Subcutaneous adipose tissue (tissue), 4 donors: ENCODE results near the gene EFCAB8. TPM values are rescaled to one million over a fixed set of nuclear protein-coding genes. Genes with fewer than 3 reads are reported as not detected.

Experiments
- CTCF ChIP-seq: fragments of 450-650 bp; IDR thresholded peaks from one replicate; pipeline ENCODE4 v1.5.1; 2016; ENCODE audit warnings: low read depth, mild to moderate bottlenecking, control low read depth, antibody characterized with exemption, moderate library complexity
- total RNA-seq, 4 donors: library from RNA; depleted of rRNA; stranded (reverse); fragments of >200 nt; gene quantifications; one replicate each; pipeline ENCODE4 v1.1.0, GENCODE V29; 2016

The EFCAB8 gene
- total RNA-seq, 4 donors from 2014 or later, result 0.19 TPM; not detected in 3

GRCh38 chr20:32988008-32988407, 129.3 kb downstream of the EFCAB8 start:
- TF ChIP-seq CTCF, result no peak

GRCh38 chr20:32989507-32990283, 131.0 kb downstream of the EFCAB8 start:
- TF ChIP-seq CTCF, result no peak

DNA sequence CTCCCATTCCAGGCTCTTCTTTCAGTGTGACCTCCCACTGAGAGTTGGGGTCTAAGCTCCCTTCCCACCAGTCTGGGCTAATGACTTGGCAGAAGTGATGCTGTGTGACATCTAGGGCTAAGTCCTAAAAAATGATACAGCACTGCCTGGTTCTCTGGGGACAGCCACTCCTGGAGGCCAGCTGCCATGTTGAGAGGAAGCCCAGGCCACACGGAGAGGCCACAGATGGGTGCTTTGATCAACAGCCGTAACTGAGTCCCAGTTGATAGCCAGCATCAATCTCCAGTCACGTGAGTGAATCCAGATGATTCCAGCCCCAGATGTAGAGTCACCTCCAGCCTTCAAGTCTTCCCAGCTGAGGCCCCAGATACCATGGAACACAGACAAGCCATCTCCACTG, 131.7 kb downstream of the EFCAB8 start:
- no peak for TF ChIP-seq CTCF

GRCh38 chr20:32991383-32991782, 132.7 kb downstream of the EFCAB8 start:
- TF ChIP-seq CTCF, result no peak

DNA sequence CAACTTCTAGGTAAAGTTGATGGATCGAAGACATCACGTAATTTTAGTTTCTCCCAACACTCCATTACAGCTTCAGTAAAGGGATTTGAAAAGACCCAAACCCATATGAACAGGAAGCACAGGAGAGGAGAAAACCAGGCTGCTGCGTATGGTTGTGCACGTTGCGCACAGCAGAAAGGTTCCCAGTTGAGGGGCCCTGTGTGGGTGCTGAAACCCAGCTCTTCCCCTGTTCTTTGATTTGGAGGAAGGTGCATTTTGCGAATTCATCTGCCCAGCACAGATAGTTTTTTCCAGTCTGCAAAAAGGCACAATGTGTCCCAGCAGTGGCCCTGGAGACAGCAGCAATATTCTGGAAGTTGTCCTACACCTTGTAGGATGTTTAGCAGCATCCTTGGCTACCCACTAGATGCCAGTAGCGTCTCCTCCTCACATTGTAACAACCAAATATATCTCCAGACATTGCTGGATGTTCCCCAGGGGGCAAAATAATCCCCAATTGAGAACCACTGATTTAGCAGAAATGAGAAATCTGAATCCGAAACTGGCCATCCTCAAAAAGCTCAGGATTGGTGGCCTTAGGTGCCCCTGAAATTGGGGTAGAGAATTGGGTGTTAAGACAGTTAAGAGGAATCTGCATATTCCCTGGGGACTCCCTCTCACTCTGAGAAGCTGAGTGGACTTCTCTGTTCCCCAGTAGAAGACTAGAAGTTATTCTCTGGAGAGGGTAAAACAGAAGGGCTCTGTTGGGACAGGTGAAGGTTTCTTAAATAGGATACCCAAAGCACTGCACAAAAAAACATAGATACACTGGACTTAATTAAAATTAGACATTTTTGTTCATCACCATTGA, 133.3 kb downstream of the EFCAB8 start:
- no peak for TF ChIP-seq CTCF

DNA sequence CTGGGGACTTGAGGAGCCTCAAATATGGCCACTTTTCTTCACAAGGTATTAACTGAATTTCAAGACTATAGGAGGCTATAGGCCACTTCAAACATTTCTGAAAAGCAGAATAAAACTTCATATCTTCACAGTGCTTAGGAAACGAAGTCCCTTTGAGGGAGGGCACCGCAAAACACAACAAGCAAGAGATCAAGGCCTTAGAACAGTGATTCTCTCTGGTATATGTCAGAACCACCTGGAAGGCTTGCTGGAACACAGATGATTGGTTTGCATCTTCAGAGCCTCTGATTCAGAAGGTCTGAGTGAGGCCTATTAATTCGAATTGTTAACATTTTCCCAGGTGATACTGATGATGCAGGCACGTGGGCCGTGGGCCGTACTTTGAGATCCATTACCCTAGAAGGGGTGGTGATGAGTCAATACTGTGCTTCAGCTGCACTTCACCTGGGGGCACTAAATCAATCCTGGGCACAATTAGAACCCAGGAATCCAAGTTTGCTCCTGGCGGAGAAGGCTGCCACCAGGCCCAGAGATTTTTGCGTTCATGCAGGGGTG, 134.8 kb downstream of the EFCAB8 start:
- TF ChIP-seq CTCF, result no peak

GRCh38 chr20:32995802-32996201, 137.1 kb downstream of the EFCAB8 start:
- no peak for TF ChIP-seq CTCF
